SU-DHL-6 (cell line): ENCODE measurements around the gene NPR3.

ENCODE experiments used
- H2AFZ ChIP-seq: fragments of 200-600 bp; sonication (generic); 2 replicates; pipeline ENCODE4 v1.6.1; 2014; ENCODE audit warnings: low read depth, mild to moderate bottlenecking, moderate library complexity, mixed read lengths, antibody characterized with exemption, low read length; ENCODE audit not compliant: severe bottlenecking
- H3F3A ChIP-seq: fragments of 200-600 bp; shearing (Covaris generic); 2 replicates; pipeline ENCODE4 v1.6.0; 2016; ENCODE audit warnings: antibody characterized with exemption, mild to moderate bottlenecking; ENCODE audit not compliant: insufficient read depth
- H3K27ac ChIP-seq: fragments of 200-600 bp; sonication (generic); 2 replicates; pipeline ENCODE4 v1.5.1; 2016; ENCODE audit warnings: low read depth, mild to moderate bottlenecking, low read length, moderate library complexity, mixed read lengths
- H3K27me3 ChIP-seq: fragments of 200-600 bp; sonication (generic), shearing (Covaris generic); 2 replicates; pipeline ENCODE4 v1.6.0; 2014; ENCODE audit warnings: mild to moderate bottlenecking, low read length
- H3K36me3 ChIP-seq: fragments of 200-600 bp; sonication (generic); 2 replicates; pipeline ENCODE4 v1.6.1; 2014; ENCODE audit warnings: mild to moderate bottlenecking, low read length, mixed read lengths
- H3K4me2 ChIP-seq: fragments of 300-600, 200-600 bp; shearing (Covaris generic), sonication (generic); 2 replicates; pipeline ENCODE4 v1.6.0; 2014; ENCODE audit warnings: low read length, low read depth, mild to moderate bottlenecking; ENCODE audit not compliant: poor library complexity, severe bottlenecking
- H3K4me3 ChIP-seq: fragments of 200-600 bp; sonication (generic); 2 replicates; pipeline ENCODE4 v1.5.1; 2014; ENCODE audit warnings: antibody characterized with exemption, low read length, mild to moderate bottlenecking, mixed read lengths; ENCODE audit not compliant: insufficient read depth, poor library complexity, severe bottlenecking
- H3K79me2 ChIP-seq: fragments of 200-600 bp; sonication (generic); 2 replicates; pipeline ENCODE4 v1.6.1; 2014; ENCODE audit warnings: mild to moderate bottlenecking, low read length, moderate library complexity; ENCODE audit not compliant: insufficient read depth
- H3K9ac ChIP-seq: fragments of 200-600 bp; sonication (generic); 2 replicates; pipeline ENCODE4 v1.7.0; 2014; ENCODE audit warnings: mild to moderate bottlenecking, low read length
- H3K9me2 ChIP-seq: fragments of 200-600 bp; sonication (generic); replicated peaks from 2 replicates; pipeline ENCODE4 v1.6.1; 2014; ENCODE audit warnings: low read length; ENCODE audit not compliant: insufficient read depth
- H3K9me3 ChIP-seq: fragments of 200-600 bp; sonication (generic); 2 replicates; pipeline ENCODE4 v1.6.1; 2014; ENCODE audit warnings: low read length, mixed read lengths; ENCODE audit not compliant: insufficient read depth
- H4K20me1 ChIP-seq: fragments of 200-600 bp; sonication (generic); 2 replicates; pipeline ENCODE4 v1.6.1; 2014; ENCODE audit warnings: low read depth, mild to moderate bottlenecking, antibody characterized with exemption, low read length, moderate library complexity, mixed read lengths
- CTCF ChIP-seq: fragments of 200-600 bp; sonication (generic); IDR thresholded peaks from one replicate; pipeline ENCODE4 v1.5.1; 2017; ENCODE audit warnings: antibody characterized with exemption, mild to moderate bottlenecking, low read length, moderate library complexity; ENCODE audit not compliant: insufficient read depth, poor library complexity, severe bottlenecking
- EZH2phosphoT487 ChIP-seq: fragments of 200-600 bp; sonication (generic), shearing (Covaris generic); conservative IDR thresholded peaks from 2 replicates; pipeline ENCODE4 v1.6.1; 2018; ENCODE audit warnings: mild to moderate bottlenecking, antibody characterized with exemption, low read length, moderate library complexity, mixed read lengths

Gene NPR3

GRCh38 chr5:32785611-32786254, 74.6 kb downstream of the NPR3 start:
- Histone ChIP-seq H4K20me1 (no peaks in the 10 kb centered on the region), H2AFZ (no peak overlapping the region), H3K4me3 (no peak overlapping the region), H3K27ac (no peak overlapping the region), H3K9ac (no peak overlapping the region), H3K4me2 (no peak overlapping the region), H3K36me3 (no peaks in the 10 kb centered on the region), H3K9me2 (no peaks in the 10 kb centered on the region), H3F3A (no peaks in the 10 kb centered on the region), H3K27me3 (no peaks in the 10 kb centered on the region), H3K79me2 (no peaks in the 10 kb centered on the region), H3K9me3 (no peaks in the 10 kb centered on the region)
- no peak for TF ChIP-seq CTCF
- TF ChIP-seq EZH2phosphoT487, result no peak

- H3K4me2 ChIP-seq, result no peak overlapping the region
- H3K9ac ChIP-seq, result no peak overlapping the region
- no peaks in the 10 kb centered on the region for H3K9me2 ChIP-seq
- no peak overlapping the region for H3K4me3 ChIP-seq
- TF ChIP-seq CTCF, result no peak
- TF ChIP-seq EZH2phosphoT487, result no peak
- H3K9me3 ChIP-seq, result no peaks in the 10 kb centered on the region
- H3F3A ChIP-seq, result no peaks in the 10 kb centered on the region
- H3K27ac ChIP-seq, result no peak overlapping the region
- no peak overlapping the region for H2AFZ ChIP-seq
- no peaks in the 10 kb centered on the region for H3K27me3 ChIP-seq
- H3K36me3 ChIP-seq, result no peaks in the 10 kb centered on the region
- H4K20me1 ChIP-seq, result no peaks in the 10 kb centered on the region
- H3K79me2 ChIP-seq, result no peaks in the 10 kb centered on the region
Measured at GRCh38 chr5:32786311-32786710, 75.2 kb downstream of the NPR3 start.

GRCh38 chr5:32790411-32790951, 79.4 kb downstream of the NPR3 start:
- H3K4me3 ChIP-seq, result no peak overlapping the region
- H3K9me3 ChIP-seq, result no peaks in the 10 kb centered on the region
- H3K36me3 ChIP-seq, result no peaks in the 10 kb centered on the region
- H3K79me2 ChIP-seq, result no peaks in the 10 kb centered on the region
- no peaks in the 10 kb centered on the region for H3K27me3 ChIP-seq
- H3K27ac ChIP-seq, result no peak overlapping the region
- H3K9me2 ChIP-seq, result no peaks in the 10 kb centered on the region
- TF ChIP-seq EZH2phosphoT487, result no peak
- TF ChIP-seq CTCF, result no peak
- H3K9ac ChIP-seq, result no peak overlapping the region
- no peak overlapping the region for H3K4me2 ChIP-seq
- H2AFZ ChIP-seq, result no peak overlapping the region
- H3F3A ChIP-seq, result no peaks in the 10 kb centered on the region
- no peaks in the 10 kb centered on the region for H4K20me1 ChIP-seq
